HG03378 (cell line): ENCODE results near the gene ADAM22.
"Not testable (repeated sequence)": the region's sequence is repeated elsewhere in the genome, so short reads cannot be mapped to it uniquely, and the experiment has no call there.

Source experiments
- ATAC-seq: cut with Tn5 transposase; IDR thresholded peaks from one replicate; pipeline ENCODE4 v1.9.1; 2021; ENCODE audit warnings: mild to moderate bottlenecking, moderate library complexity; ENCODE audit not compliant: unreplicated experiment

The ADAM22 gene

DNA sequence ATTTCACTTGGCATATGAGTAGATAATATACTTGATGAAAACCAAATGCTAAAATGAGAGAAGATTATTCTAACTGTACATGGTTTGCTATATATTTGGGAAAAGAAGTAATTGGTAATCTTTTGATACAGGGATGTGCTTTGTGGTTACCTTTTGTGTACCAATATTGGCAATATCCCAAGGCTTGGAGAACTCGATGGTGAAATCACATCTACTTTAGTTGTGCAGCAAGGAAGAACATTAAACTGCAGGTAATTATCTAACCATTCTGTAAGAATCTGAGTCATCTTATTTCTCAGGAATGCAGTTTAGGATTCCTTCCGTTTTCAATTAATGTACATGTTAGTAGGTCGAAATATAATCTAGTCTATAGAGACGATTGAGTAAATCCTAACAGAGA is 221.7 kb downstream of the ADAM22 start:
- ATAC-seq, result no peak

DNA sequence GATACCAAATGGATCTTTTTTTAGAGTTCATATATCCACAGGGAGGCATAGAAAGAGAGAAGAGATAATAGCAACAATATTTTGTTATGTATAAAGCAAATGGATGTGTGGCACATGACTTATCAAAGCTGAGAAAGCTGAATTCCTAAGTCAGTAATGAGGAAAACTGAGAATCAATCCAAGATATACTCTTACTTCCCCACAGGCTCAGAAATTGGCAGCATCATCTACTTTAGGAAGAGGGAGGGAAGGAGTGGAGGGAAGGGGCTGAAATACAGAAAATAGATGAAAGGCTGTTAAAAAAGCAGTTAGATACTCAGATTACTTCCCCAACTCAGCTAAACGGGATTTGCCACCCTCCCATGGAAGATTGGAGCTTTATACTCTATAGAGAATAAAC is 222.3 kb downstream of the ADAM22 start:
- ATAC-seq, result no peak

DNA sequence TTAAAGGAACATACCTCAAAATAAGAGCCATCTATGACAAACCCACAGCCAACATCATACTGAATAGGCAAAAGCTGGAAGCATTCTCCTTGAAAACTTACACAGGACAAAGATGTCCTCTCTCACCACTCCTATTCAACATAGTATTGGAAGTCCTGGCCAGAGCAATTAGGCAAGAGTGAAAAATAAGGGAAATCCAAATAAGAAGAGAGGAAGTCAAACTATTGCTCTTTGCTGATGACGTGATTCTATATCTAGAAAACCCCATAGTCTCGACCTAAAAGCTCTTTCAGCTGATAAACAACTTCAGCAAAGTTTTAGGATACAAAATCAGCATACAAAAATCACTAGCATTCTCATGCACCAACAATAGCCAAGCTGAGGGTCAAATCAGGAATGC is 225.7 kb downstream of the ADAM22 start:
- ATAC-seq, result not testable (repeated sequence)

DNA sequence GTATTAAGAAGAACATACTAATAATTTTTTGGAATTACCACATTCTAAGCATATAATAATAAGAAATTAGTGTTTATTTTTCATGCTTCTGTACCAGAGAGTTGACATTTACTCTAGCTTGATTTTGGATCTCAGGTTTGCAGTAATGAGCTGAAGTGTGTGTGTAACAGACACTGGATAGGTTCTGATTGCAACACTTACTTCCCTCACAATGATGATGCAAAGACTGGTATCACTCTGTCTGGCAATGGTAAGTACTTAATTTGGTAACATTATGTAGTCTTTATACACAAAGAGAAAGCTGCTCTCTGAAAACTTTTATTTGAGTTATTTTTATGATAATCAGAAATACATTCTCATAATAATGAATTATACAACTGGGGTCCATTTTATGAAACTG is 231.6 kb downstream of the ADAM22 start:
- ATAC-seq, result no peak

DNA sequence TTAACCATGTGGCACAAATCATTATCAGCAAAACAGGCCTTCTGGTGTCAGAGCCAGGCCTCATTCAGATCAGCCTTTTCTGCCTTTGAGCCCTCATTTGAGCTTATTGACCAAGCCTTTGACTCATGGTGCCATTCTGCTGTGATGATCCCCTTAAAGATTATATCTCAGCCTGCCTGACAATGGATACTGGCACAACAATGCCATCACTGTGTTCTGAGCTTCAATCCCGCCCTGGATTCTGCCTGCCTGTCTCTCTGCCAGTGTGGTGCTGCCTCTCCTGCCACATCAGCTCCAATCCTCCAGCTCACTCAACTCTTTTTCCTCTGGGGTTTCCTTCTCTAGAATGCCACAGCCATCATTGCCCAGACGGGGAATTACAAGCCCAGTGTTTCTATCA is 233.2 kb downstream of the ADAM22 start:
- no peak for ATAC-seq

DNA sequence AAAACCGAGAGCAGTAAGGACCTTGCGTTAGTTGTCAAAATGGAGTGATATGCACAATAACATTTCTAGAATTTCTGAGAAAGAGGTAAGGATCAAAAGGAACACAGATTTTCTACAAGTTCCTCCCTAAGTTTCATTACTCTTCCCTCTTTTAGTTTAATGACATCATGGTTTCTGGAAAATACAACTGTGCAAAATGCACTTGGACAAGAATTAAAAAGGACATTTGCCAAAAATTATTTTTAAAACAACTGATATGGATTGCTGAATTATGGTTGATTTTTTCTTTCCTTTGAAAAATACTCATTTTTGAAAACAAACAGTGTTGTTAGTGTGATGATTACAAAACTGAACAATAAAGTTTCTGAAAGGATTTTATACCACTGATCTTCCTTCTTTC is 233.7 kb downstream of the ADAM22 start:
- no peak for ATAC-seq

DNA sequence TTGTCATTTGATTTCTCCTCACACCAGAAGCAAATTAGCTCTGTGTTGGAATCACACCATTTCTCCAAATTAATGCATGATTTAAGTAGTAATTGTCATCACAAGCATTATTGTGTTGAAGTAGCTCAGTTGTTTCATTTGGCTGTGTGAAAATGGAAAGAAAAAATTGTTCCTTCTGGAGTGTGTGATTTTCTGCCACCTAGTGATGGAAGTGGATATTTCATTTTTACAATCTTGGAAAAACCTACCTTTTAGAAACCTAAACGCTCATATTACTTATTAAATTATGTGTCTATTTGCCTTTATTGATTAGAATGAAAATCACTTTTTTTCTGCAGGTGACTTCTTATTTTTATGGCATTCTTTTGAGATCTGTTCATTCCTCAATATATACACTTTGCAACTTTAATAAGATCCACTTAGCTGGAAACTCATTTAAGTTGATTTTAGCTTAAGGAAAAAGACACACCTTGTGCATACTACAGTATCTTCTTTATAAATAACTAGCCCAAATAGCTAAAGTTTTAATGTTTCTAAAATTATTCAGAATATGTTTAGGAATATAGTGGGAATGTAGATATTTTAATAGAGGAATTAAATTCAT is 235.8 kb downstream of the ADAM22 start:
- peak; percentile 57 for ATAC-seq

DNA sequence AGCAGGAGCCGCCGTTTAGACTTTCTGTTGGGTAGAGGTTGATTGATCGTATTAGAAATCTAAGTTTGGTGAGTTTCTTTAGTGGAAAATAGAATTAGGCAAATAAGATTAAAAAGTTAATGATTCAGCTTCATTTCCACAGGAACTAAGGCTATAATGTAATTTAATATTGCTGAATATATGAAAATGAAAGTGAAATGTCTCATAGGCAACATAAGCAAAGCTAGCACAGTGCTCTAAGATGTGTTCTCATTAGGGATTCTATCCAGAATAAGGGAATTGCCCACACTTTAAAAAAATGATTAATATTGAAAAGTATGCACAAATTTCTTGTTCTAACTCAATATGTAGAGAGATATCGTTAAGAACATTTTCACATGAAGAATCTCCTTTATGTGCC is 238.8 kb downstream of the ADAM22 start:
- no peak for ATAC-seq

DNA sequence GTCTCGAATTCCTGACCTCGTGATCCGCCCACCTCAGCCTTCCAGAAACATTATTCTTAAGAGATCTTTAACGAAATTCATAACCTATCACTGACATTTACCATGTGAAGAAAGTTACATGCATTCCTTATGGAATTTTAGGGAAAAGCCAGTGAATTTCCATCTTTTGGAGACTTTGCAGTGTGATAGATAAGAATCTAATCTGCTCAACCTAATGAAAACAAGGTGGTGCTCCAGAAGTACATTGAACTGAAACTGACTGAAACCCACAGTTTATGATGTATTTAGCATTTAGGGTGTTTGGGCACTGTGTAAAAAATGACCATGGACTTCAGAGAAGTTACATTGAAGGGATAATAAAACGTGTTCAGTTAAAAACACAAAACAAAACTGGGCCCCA is 242.1 kb downstream of the ADAM22 start:
- ATAC-seq, result no peak

DNA sequence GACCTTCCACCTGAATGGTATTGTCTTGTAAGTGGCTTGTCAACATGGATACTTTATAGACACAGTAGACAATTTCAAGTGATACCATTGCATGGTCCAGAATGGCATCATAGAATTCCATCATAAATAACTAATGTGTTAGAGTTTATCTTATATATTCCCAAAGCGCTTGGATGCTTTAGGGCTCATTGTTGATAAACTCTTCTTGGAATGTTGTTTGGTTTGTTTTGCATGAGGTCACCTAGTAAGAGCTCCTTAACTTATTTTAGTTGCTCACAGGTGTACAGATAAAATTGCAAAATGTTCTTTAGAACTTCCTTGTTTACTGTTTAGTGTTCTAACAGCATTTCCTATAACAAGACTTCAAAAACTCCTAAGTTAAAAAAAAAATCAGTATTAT is 249.0 kb downstream of the ADAM22 start:
- no peak for ATAC-seq

DNA sequence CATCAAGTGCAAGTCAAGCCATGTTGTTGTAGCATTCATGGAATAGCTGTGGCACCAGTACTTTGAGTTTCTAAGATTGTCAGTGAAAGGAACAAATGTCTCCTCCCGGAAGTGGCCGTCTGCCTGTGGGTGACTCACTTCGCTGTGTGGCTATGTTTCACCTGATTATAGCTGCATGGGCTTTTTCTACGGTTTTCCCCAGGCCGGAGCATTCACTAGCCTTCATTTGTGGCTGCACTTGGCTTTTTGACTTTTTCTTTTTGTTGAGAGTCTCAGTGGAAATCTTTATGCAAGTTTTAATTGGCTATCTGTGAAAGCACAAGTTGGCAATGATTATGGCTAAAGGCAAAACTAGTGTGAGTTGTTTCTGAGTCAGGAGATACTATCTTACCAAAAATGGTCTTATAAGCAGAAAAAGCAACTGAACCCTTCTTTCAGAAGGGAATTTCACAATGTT is 250.8 kb downstream of the ADAM22 start:
- no peak for ATAC-seq

DNA sequence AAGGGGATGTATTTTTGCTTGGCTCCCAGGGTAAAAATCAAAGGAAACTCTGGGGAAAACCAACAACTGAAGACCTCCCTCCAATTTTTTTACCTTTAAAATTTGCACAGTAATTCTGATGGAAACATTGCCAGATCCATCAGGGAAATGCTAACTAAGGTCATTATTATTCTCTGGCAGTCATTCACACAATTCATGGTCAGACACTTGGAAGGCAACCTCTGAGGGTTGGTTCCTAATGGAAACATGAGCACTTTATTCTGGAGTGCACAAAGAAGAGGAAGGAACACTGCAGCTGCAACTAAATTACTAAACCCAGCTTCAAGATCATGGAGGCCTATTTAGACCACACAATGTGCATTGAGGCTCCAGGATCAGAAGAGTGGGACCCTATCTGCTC is 251.6 kb downstream of the ADAM22 start:
- ATAC-seq, result no peak

DNA sequence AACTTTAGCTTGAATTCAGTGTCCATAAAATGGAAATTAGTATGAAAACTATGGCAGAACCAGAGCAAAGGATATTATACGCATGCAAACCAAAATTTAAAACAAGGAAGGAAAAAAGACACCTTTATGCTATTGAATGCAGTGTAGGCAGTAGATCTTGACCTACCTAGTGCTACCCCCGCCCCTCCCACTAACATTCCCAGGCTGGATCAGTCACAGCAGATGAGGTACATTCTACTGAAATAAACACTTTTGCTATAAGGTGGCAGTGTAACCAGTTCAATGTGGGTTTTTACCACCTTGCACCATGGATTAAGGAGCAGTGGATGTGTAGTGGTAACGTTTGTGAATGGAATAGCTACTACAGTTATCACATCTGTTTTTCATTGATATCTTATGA is 257.9 kb downstream of the ADAM22 start:
- no peak for ATAC-seq

DNA sequence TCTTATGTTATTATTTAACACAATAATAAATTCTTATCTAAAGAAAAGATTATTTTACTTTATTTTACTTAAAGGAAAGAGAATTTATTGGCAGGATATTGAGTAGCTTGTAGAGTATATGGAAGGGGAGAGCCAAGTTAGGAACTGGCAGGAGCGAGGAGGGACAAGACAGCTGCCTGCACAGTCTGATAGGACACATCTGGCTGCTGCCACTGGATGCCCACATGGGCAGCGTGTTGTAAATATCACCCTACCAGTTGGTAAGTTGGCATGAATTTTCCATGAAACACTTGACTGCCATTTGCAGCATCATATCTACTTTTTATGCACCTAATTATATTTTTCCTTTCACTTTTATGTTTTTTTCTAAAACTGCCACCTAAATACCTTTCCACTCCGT is 266.2 kb downstream of the ADAM22 start:
- ATAC-seq, result no peak

DNA sequence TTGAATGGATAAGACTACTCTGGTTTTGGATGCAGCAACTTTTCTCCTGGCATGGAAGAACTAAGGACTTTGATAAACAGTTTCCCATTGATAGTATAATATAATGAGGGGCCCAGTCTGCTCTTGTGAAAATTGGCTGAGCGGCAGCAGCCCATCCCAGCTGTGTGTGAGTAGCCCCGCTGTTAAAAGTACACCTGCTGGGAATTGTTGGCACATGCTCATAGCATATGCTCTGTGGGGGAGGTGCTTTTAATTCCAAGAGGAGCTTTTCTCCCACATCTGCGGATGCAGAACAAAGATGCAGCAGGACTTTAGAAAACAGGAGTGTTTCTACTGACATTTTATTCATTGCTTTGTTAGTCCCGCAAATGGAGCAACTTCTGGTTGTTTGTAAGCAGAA is 266.7 kb downstream of the ADAM22 start:
- ATAC-seq, result no peak

DNA sequence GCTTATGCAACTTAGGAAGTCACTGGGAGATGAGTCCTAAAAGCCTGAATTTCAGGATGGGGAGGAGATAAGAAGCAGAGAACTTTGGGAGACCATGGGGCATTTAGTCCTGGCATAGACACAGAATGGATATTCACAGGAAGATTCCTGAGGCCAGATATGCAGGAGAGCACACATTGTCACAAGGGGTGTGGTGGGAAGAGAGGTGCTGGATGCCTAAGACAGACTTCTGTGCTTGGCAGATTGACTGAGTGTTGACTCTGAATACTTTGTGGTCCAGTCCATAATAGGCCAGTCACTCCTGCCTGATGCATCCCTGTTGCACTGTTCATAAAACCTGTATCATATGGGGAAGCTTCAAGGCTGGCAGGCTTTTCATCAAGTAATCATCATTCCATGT is 267.3 kb downstream of the ADAM22 start:
- no peak for ATAC-seq

DNA sequence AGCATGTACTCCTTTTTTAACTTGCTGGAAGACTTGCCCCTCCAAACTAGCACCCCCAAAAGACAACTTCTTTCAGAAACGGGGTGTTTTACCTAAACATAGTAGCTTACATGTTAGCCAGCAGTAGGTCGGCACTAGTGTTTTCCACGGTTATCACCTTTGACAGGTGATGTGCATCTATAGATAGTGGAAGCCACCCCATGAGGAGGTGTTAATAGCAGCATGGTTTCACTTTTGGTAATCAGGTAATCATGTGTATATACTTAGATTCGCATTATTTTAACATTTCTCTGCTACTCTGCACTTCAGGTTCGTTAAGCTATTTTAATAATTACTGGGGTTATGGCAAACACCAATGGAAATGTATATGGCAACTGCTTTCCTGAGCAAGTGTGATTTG is 268.2 kb downstream of the ADAM22 start:
- ATAC-seq, result no peak

DNA sequence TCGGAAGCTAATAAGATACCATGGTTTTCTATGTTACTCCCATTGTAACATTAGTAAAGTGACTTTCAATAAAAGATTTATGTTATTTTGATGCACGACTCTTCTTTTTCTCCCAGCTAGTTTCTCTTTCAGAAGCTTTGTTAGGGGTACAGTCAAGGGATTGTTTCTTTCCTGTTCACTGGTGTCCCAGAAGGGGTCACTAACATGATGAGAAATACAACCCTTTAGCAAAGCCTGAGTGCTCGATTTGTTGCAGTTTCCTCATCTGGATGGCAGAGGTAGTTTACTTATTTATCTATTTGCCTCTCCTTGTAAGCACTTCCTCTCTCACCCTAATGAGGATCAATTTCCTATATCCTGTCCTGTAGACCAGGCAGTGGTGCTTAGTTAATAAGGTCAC is 268.7 kb downstream of the ADAM22 start:
- no peak for ATAC-seq

DNA sequence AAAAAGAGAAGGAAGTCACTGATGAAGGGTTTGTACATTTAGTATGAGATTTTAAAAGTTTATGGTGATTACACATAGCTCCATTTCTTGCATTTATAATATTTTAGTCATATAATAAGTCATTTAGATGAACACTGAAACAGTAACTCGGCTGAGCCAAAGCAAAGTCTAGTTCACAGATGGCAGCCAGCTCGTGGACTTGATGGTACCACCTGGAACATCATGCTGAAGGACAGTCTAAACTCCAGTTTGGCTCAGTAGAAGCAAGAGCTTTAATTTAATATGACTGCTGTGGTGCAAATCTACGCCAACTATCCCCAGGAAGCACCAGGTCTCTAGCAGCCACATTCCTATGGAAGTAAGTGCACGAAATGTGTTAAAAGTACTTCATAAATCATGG is 269.4 kb downstream of the ADAM22 start:
- ATAC-seq, result no peak

DNA sequence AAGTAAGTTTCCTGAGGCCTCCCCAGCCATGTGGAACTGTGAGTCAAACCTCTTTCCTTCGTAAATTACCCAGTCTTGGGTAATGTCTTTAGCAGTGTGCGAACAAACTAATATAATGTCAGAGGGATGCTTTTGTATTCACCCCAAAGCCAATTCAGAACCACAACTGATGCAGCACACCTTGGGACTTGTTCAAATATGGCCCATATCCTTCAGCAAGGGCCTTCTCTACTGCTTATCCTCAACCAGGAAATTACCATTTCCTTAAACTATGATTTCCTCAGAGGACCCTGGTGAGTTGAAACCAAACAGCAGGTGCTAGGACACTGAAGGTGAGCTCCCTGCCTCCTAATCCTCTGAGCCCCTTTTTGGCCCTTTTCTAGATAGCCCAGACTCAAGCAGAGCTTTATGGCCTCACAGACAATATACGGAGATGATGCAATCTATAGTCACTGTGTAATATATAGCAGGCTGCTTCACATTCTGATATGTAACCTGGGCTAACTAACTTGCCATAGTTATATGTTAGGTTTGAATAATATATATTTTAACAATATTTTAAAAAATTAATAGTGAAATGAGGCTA is 270.6 kb downstream of the ADAM22 start:
- ATAC-seq, result no peak

DNA sequence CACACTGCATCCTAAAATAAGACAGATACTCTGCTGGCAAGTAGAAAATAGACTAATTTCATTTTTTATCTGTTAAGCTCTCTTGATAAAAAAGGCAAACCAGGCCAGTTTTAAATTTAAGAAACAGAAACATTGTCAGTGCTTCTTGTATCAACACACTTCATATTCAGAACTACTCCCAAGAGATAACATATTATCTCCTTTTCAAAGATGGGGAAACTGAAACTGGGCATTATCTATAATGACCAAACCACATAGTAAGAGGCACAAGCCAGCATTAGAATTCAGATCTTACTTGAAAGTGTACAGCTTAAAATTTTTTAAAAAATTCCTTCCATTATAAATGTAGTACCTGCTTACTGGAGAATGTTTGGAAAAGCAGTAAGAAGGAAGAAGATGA is 271.1 kb downstream of the ADAM22 start:
- no peak for ATAC-seq

DNA sequence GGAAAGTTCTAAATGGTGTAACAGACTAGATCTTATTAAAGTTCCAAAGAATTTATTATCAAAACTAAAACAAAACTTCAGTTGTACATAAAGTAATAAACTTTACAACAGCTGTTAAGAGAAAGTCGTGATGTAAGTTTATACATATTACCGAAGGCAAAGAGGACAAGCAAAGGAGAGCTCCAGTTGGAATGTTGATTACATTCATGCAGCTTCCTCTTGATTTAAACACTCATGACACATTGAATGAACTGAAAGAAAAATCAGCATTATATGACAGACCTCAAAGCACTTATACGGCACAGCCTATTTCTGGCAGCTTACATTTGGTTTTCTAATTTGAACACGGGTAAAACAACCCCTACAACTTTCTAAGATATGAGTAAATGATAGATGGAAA is 272.2 kb downstream of the ADAM22 start:
- no peak for ATAC-seq

DNA sequence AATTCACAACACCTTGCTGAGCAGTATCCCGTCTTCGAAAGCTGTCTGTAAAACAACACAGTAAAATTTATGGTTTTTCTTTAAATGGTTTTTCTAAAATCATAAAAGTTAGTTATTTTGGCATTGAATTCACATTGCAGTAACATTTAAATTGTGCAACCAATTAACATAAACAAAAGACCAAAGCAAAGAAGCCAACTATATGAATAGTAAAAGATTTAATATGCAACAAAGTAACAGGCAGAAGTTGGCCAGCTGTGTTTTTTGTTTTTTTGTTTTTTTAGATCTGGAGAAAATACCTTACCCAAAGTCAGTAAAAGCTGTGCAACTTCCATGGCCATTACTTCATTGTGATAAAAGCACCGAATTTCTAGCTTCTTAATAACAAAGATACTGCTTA is 274.5 kb downstream of the ADAM22 start:
- no peak for ATAC-seq
